CD4-positive, alpha-beta T cell treated with Interleukin-6 for 4 hours (primary cell): ENCODE data around the gene PAK1IP1.
"Not testable (repeated sequence)": the region's sequence is repeated elsewhere in the genome, so short reads cannot be mapped to it uniquely, and the experiment has no call there.

ENCODE experiments used
- DNase-seq: peaks from one replicate; pipeline ENCODE4 v3.0.0-alpha.2; 2020; ENCODE audit warnings: mixed read lengths

Gene PAK1IP1

GRCh38 chr6:10745116-10745515, 50.3 kb downstream of the PAK1IP1 start:
- no peak for DNase-seq

- no peak for DNase-seq
Observed at GRCh38 chr6:10746915-10747250, 52.1 kb downstream of the PAK1IP1 start.

- DNase-seq, result peak; percentile 100
Observed at GRCh38 chr6:10747251-10747972, 52.6 kb downstream of the PAK1IP1 start, which contains the start of gene TMEM14B. TMEM14B (plus strand) TSS chr6:10747805; CDS start chr6:10749246, 1,441 bp downstream.

GRCh38 chr6:10749734-10750133, 55.0 kb downstream of the PAK1IP1 start:
- DNase-seq, result no peak

- not testable (repeated sequence) for DNase-seq
Observed at GRCh38 chr6:10750568-10750967, 55.8 kb downstream of the PAK1IP1 start.

GRCh38 chr6:10751757-10752156, 57.0 kb downstream of the PAK1IP1 start:
- not testable (repeated sequence) for DNase-seq

- no peak for DNase-seq
Observed at GRCh38 chr6:10756085-10756484, 61.3 kb downstream of the PAK1IP1 start.
